NCI-H345 (cell line): ENCODE measurements around the gene NSF.
"Not testable (repeated sequence)": the region's sequence is repeated elsewhere in the genome, so short reads cannot be mapped to it uniquely, and the experiment has no call there.

Experiments
- DNase-seq: peaks from one replicate; lab custom pipeline; 2025; lab: John Stamatoyannopoulos, UW

NSF gene

DNA sequence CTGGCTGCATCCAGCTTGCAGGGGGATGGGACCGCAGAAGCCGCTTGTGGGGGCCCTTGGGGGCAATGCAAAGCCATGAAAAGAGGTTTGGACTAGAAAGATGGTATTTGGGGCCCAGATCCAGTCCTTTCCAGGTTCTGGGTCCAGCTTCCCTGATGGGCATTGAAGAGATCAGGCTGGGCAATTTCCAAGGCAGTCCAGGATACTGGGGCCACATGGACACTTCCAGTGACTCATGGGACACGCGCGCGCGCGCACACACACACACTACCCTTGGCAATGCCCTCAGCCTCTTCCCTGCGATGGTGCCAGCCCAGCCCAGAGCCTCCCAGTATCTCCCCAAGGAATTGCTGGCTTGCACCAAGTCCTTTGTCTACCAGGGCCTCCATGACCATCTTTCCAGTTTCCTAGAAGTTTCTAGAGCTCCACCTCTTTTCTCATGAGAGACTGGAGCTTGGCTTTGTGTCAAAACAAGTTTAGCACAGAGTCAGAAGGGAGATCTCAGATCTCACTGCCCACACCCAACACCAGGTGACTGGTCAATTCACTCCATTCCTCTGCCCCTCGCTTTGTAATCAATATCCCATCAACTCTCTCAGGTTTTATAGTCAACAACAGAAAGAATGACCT lies 183.8 kb downstream of the NSF start:
- DNase-seq, result no peak

DNA sequence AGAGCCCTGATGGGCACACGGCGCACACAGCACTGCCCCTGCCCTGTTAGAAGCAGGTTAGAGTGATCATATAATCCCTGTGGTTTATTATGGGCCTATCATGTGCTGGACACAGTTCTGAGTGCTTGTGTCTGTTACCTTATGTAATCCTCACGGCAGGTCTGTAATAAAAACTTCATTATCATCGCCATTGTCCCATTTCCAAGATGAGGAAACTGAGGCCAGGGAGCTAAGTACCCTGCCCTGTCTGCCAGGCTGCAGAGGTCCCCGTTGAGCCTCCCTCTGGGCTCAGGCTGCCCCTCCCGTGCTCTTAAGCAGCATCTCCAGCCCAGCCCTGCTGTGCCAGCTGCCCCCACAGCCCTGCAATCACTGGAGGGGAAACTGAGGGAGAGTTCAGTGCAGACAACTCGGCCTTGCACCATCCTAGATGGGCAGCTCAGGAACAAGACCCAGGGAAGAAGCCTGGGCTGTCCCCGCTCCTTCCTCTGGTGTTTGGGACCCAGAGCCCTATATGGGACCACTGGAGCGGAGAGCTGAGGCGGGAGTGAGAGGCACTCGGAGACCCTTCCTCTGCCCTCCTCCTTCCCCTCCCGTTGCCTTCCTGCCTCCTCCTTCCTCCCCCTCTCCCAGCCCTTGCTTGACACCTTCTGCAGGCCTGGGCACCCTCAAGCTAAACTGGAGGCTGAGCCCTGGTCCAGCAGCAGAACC lies 186.0 kb downstream of the NSF start:
- no peak for DNase-seq

DNA sequence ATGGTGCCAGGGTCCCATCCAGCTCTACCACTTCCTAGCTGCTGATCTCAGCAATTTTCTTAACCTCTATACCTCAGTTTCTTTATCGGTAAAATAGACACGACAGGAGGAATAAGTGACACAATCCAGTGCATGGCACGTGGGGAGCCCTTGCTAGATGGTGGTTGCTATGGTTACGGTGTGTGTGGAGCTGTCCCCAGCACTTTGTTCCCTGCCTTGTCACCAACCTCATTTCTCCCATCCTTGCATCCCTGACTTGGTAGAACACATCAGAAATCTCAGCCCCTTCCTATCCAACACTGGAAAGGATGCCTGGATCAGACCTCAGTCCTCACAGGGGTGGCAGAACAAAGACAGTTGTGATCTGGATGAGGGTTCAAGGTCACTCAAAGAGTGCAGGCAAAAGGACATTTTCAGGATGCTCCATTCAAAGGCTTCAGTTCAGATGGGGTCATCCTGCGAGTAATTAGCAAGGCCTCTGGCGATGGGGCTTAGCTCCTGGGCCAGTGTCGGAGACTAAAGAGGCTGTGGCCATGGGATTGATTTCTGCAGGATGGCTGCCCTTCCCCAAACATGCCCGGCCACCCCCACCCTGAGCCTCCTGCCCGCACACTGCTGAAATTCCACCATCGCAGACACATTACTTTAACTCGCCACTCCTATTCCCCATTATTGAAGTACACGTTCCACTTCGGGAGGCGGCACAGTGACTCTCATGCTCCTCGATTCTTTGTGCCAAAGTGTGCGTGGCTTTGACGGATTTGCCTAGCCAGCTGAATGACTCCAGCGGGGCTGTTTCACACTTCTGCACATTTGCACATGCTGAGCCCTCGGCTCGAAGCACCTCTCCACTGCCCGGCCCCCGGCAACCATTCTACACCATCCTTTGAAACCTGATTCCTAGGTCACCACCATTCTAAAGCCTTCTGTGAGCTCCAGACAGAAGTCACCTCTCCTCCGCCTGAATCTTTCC lies 187.8 kb downstream of the NSF start:
- no peak for DNase-seq

DNA sequence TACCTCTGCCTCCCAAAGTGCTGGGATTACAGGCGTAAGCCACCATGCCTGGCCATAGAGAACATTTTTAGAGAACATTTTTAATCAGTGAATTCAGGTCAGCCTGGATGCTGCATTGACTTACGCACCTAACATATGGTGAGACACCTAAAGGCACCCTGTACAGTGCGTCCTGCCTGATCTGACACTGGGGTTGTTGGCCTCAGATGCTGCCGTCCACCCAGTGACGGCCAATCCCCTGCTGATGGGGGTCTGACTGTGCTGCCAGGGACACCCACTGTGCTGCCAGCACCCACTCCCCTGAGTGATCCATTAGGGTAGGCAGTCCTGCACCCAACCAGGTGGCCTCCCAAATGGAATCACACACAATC lies 189.5 kb downstream of the NSF start:
- DNase-seq, result no peak

DNA sequence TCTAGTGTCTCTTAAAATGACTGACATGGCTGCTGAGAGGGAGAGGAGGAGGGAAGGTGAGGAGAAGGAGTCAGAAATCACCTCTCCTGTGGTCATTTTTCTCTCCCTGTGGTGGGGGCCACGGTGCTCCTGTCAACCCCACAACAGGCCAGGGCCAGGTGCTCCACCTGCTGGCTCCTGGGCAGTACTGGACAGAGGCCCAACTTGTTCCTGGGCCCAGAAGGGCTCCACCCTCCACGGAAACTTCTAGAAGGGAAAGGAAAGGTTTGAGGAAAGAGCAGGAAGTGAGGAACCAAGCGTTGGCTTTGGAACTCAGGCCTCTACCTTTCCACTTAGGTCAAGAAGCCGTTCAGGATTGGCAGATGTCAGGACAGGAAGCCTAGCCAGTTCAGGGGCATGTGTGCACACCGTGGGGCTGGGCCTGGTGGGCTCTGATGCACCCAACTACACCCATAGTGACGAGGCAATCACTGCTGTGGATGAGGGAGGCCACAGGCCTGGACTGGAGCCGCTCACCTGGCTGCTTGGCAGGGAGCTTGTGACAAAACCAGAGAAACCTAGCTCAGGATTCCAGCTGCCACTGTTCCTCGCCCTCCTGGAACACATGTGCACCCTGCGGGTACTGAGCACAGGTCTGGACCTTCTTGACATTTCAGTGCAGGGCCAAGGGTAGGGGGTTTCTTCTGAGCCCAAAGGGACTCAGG lies 191.9 kb downstream of the NSF start:
- DNase-seq, result peak; percentile 31

DNA sequence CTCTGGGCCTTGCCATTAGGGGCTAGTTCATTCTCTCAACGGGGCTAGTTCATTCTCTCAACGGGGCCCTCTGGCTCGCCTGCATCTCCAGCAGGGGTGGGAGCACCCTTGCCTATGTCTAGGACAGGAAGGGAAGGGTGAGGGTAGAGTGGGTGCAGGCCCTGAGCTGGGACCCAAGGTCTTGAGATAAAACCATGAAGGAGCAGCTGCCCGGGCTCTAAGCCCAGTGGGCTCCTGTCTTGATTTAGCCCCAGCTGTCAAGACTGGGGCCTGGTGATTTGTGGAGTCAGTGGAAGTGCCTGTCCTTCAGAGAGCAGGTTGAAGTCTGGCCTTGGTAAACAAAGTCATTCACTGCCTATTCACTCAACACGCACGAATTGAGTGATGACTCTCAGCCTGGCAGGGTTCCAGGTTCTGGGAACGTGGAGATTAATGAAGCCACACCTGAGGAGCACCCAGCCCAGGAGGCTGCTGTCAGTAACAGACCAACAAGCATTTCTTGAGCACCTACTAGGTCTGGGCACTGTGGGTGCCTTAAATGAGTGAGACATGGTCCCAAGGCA lies 192.6 kb downstream of the NSF start:
- DNase-seq, result peak; percentile 38

DNA sequence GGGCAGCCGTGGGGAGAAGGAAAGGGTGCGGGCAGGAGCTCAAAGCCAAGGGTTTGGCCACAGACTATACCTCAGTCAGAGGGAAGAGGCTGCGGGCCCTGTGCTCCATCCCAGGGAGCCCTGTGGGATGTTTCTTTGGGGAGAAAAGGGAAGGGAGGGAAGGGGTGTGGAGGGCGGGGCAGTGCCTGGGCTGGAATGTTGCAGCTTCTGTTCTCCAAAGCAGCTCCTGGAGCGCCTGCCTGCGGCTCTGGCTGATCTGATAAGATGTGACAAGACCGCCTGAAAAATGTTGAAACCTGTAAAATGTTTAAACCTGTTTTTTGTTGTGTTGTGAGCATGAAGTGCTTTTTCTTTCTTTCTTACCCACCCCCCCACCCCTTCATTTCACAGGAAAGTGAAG lies 195.2 kb downstream of the NSF start:
- no peak for DNase-seq

DNA sequence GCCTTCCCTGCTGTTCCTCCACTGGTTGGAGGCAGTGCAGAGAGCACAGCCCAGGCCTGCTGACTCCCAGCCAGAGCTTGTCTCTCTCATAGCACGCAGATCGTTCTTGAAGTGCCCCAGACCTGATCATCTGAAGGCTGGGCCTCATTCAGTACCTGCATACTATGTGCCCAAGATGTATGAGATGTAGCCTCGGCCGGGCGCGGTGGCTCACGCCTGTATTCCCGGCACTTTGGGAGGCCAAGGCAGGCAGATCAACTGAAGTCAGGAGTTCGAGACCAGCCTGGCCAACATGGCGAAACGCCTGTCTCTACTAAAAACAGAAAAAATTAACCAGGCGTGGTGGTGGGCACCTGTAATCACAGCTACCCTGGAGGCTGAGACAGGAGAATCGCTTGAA lies 197.0 kb downstream of the NSF start:
- DNase-seq, result no peak

DNA sequence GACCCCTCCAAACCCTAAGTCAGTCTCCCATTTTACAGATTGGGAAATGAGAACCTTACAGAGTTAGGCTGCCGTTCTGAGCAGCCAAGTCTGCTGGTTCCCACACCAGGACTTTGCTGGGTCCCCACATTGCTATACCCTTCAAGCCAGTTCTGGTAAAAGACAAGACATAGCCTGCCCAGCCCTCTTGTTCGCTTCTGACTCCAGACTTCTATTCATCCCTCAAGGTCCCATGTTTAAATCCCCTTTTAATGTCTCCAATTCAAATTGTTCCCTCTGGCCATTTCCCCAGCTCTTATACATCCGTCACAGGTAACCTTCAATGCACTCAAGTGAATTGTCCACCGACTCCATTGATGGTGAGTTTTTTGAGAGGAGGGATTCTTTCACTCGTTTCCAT lies 197.8 kb downstream of the NSF start:
- no peak for DNase-seq

DNA sequence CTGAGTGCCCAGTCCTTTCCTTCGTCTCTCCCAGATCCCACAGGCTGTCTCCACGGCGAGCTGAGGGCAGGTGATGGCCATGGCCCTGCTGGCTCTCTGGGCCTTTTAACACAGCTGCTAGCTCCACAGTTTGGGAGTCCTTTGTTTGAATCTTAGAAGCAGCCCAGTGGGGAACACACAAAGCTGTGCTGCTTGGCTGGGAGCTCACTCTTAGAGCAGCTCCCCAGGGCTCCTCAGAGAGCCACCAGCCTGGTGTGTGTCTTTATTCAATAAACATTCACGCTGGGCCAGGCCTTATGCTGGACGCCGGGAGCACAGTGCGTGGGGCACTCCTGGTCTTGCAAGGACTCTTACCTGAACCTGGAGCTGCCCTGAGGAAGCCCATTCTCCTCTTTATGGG lies 198.3 kb downstream of the NSF start:
- DNase-seq, result peak; percentile 39

DNA sequence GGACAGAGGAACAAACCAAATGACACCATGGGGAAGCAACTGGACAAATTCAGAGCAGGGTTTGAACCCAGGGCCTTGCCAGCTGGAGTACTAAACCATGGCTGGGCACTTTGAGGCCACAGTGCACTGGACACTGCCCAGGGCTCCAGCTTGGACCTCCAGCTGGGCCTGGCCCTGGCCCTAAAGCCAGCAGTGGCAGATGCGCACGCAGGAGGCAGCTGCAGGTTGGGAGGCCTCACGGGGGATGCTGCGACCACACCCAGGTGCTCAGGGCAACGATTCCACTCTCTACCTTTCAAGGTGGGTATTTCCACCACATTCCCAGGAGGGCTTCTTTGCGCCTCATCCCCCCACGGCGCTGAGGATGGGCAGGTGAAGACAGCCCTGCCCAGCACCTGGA lies 199.1 kb downstream of the NSF start:
- no peak for DNase-seq

DNA sequence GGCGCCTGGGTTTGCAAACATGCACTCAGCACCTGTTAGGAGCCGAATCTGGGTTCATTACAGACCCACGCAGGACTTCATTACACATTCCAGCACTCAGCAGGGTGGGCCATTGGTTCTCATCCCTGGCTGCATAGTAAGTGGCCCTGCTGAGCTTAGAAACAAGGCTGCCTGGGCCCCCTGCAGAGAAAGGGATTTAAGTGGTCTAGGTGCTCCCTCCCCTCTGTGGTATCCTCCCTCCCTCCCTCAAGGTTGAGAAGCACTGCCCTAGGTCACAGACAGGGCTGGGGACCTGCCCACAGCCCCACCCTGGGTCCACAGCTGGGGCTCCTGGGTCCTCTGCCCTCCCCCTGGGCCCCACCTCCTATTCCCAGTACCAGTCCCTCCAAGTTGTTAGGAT lies 199.7 kb downstream of the NSF start:
- no peak for DNase-seq

DNA sequence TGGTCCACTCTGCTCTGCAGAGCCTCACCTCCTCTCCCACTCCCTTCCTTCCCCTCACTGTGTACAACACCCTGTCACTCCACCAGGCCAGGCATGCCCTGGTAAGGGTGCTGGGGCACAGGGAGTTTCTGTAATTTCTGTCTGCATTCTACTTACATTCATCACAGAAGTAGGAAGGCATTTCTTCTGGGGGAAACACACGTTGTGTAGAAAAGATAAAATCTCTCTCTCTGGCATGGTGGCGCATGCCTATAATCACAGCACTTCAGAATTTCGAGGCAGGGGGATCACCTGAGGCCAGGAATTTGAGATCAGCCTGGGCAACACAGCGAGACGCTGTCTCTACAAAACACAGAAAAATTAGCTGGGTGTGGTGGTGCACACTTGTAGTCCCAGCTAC lies 201.1 kb downstream of the NSF start:
- no peak for DNase-seq

DNA sequence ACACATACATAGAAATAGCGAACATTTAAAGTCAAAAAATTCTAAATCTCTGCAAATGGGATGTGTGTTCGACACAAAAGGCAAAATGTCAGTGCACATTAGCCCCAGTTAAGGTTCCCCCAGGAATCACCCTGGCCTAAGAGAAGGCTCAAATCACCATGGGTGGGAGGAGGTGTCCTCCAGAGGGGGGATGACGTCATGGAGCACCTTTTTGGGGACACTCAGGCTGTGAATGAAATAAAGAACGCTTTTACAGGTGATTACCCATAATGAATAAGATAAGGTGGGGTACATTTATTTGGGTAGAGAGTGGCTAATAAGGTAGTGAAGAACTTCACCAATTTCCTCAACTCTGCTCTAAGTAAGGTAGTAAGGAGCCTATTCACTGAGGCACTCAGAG lies 201.6 kb downstream of the NSF start:
- no peak for DNase-seq

DNA sequence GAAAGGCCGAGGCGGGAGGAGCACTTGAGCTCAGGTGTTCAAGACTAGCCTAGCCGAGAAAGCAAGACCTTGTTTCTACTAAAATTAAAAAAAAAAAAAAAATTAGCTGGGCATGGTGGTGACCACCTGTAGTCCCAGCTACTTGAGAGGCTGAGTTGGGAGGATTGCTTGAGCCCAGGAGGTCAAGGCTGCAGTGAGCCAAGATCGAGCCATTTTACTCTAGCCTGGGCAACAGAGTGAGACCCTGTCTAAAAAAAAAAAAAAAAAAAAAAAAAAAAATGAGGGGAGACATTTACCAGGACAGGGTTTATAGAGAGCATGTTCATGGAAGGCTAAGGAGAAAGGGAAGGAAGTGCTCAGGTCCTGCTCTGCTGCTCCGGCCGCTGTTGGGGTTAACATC lies 202.6 kb downstream of the NSF start:
- DNase-seq, result not testable (repeated sequence)

DNA sequence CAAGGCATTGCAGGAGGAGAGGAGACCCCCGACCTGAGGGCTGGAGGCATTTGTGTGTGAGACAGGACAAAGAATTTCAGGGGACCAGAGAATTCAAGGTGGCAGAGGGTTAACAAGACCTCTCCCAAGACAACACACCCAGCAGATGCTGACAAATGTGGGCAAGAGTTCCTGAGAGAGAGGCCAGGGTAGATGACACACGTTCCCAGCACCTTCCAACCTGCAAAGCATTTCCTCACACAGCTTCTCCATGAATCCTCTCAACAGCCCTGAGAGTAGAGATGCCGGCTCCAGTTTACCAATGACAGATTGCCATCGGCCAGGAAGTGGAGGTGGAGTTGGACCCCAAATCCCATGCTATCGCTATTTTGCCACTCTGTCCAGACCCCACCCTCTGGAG lies 203.1 kb downstream of the NSF start:
- no peak for DNase-seq

DNA sequence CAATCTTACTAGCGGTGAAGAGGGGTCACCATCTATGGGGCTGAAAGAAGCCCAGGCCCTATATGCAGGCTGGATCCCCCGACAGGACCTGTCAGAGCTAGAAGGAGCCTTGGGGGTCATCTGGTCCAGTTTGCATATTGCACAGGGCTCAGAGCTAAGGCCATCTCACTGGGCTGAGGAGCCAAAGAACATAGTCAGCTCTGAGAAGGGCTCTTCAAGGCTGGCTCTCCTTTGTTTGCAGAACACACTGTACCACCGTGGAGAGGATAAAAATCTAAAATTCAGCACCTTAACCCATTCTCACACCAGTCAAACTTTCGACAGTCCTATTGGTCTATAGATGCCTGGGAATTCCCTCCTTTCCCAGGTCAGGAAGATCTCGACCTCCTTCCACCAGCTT lies 203.8 kb downstream of the NSF start:
- DNase-seq, result no peak

DNA sequence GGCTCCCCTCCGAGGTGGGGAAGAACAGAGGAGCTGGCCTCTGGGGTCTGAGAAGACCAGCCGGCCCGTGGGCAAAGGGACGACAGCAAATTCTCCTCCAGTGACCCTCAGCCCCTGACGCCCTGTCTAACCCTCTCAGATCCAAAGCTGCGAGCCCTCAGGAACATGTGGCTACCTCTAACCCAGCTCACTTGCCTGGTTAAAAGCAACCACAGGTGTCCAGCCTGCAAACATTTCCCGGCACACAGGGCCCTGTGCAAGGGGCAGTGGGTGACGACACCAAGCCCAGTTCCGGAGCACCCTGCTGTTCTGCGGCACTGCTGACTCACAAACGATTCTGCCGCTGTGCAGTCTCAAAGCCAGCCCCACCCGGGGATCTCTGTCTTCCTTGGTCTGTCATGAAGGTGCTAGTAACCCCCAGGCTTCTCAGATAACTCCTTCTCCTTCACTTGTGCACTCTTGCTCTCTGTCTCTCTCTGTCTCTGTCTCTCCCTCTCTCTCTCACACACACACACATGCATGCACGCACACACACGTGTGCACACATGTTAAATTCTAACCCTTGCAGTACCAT lies 205.0 kb downstream of the NSF start:
- DNase-seq, result no peak

DNA sequence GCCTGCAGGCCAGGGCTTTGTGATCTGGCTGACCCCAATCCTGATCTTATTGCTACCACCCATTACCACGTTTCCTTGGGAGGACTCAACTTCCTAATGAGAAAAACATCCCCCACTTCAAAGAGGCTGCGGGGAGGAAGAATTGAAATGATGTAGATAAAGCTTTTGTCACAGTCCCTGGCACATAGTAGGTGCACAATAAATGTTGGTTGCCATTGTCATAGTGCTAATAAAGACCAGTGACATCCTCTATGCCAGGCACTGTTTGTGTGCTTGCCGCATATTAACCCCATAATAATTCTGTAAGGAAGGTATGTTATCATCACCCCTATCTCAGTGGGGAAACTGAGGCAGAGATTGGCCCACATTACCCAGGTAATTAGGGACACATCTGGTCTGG lies 205.6 kb downstream of the NSF start:
- no peak for DNase-seq

DNA sequence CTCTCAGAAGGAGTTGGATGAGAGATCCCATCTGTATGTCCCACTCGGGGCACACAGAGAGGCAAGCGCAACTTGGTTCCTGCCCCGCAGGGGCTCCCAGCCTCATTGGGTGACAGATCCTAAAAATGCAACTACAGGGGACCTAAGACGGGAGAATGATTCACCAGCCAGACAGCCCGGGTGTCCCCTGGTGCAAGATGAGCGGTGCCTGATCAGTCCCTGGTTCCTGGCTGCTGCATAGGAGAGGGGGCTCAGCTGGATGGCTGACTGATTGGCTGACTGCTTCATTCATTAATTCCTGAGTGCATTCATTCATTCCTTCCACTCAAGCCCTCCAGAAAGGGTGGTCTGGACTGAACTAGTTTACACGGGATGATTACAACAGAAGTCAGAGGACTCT lies 206.1 kb downstream of the NSF start:
- DNase-seq, result no peak

DNA sequence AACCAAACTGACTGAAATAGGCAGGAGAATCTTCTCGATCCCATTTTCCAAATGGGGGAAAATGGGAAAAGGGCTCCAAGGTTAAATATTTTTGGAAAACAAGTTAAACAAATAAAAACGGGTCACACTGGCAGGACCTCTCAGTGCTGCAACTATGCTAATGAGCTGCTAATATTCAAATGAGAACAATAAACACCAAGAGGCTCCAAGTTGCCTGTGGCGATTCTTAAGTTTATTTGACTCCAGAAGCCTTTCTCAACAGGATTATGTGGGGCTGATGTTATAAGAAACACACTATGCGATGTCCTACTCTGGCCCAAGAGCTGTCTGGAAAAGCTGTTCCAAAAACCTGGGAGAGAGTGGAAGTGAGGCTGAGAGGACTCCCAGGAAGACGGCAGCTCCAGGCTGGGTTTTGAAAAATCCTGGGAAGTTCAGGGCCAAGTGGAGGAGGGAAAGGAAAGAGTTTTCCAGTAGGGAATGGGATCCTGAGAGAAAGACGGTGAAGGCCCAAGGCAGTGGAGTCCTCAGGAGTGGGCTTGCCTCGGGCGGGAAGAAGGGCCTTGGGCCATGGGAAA lies 206.6 kb downstream of the NSF start:
- DNase-seq, result no peak
